SK-N-SH (cell line): Measurements from ENCODE around the gene NRGN. TPM values are rescaled to one million over a fixed set of nuclear protein-coding genes. Genes with fewer than 3 reads are reported as not detected.

Source experiments
- CTCF ChIA-PET: fragments of 300-600, 350-600 bp; formaldehyde crosslinking; extraction: SDS; loops from one replicate; lab custom pipeline; 2021; lab: Yijun Ruan, JAX
- POLR2A ChIA-PET: fragments of 350-600 bp; sonication (Branson Sonifier 250); formaldehyde crosslinking; extraction: SDS; loops from one replicate; lab custom pipeline; 2020; ENCODE audit warnings: antibody characterized with exemption, inconsistent platforms; lab: Yijun Ruan, JAX
- DNase-seq: peaks from one replicate; pipeline ENCODE4 v3.0.0; 2012
- H2AFZ ChIP-seq: fragments of 200-600 bp; sonication (generic); 2 replicates; pipeline ENCODE4 v1.8.1; 2016; ENCODE audit warnings: antibody characterized with exemption, mild to moderate bottlenecking, low read depth
- H3F3A ChIP-seq: fragments of 200-600 bp; sonication (generic); replicated peaks from 2 replicates; pipeline ENCODE3; 2016; ENCODE audit warnings: antibody characterized with exemption, mild to moderate bottlenecking; ENCODE audit not compliant: insufficient read depth
- H3K27ac ChIP-seq, 2 experiments: fragments of 200-500 bp in 1 of 2; fragments of 200-600 bp in 1 of 2; sonication (Bioruptor generic) in 1 of 2; sonication (generic), shearing (Covaris generic) in 1 of 2; 2 replicates each; pipeline versions ENCODE4 v1.5.1 to v1.6.1; 2014 to 2016; ENCODE audit warnings: low read depth in 2 of 2, inconsistent platforms in 1 of 2, low read length in 1 of 2, mild to moderate bottlenecking in 1 of 2, mixed read lengths in 1 of 2
- H3K27me3 ChIP-seq: fragments of 200-600 bp; sonication (generic), shearing (Covaris generic); 2 replicates; pipeline ENCODE4 v1.6.1; 2016; ENCODE audit warnings: mixed run types; ENCODE audit not compliant: insufficient read depth
- H3K36me3 ChIP-seq, 2 experiments: fragments of 200-500 bp in 1 of 2; fragments of 200-600 bp in 1 of 2; sonication (Bioruptor generic) in 1 of 2; sonication (generic) in 1 of 2; replicated peaks in 1 of 2; 2 replicates each; pipeline versions ENCODE3 to v1.5.1; 2014 to 2016; ENCODE audit warnings: low read length in 1 of 2, mild to moderate bottlenecking in 1 of 2; ENCODE audit not compliant: insufficient read depth in 2 of 2, control insufficient read depth in 1 of 2
- H3K4me1 ChIP-seq, 2 experiments: fragments of 200-500 bp in 1 of 2; fragments of 200-600 bp in 1 of 2; sonication (Bioruptor generic) in 1 of 2; sonication (generic), shearing (Covaris generic) in 1 of 2; 2 replicates each; pipeline versions ENCODE4 v1.5.1 to v1.6.1; 2014 to 2016; ENCODE audit warnings: low read depth in 1 of 2, low read length in 1 of 2, mixed run types in 1 of 2; ENCODE audit not compliant: insufficient read depth in 2 of 2, control insufficient read depth in 1 of 2
- H3K4me2 ChIP-seq: fragments of 200-600 bp; sonication (generic), shearing (Covaris generic); 2 replicates; pipeline ENCODE4 v1.6.1; 2017; ENCODE audit warnings: mixed run types
- H3K4me3 ChIP-seq, 2 experiments: fragments of 200-500 bp in 1 of 2; fragments of 200-600 bp in 1 of 2; sonication (Bioruptor generic) in 1 of 2; sonication (generic), shearing (Covaris generic) in 1 of 2; 2 replicates each; pipeline versions ENCODE4 v1.5.1 to v1.8.1; 2014 to 2016; ENCODE audit warnings: low read depth in 2 of 2, inconsistent platforms in 1 of 2, low read length in 1 of 2, mild to moderate bottlenecking in 1 of 2, mixed read lengths in 1 of 2, moderate library complexity in 1 of 2
- H3K79me2 ChIP-seq: fragments of 200-600 bp; sonication (generic); 2 replicates; pipeline ENCODE4 v1.8.1; 2017; ENCODE audit warnings: mild to moderate bottlenecking; ENCODE audit not compliant: insufficient read depth
- H3K9ac ChIP-seq: fragments of 200-600 bp; sonication (generic); 2 replicates; pipeline ENCODE4 v1.6.1; 2017; ENCODE audit warnings: mixed run types
- H3K9me2 ChIP-seq: fragments of 200-600 bp; sonication (generic); 2 replicates; pipeline ENCODE4 v1.6.1; 2017; ENCODE audit warnings: mixed run types
- H3K9me3 ChIP-seq: fragments of 200-600 bp; sonication (generic); 2 replicates; pipeline ENCODE4 v1.6.1; 2017; ENCODE audit warnings: mixed run types, mild to moderate bottlenecking, moderate library complexity
- H4K20me1 ChIP-seq: fragments of 200-600 bp; sonication (generic); 2 replicates; pipeline ENCODE4 v1.6.1; 2017; ENCODE audit warnings: mild to moderate bottlenecking, mixed run types; ENCODE audit not compliant: insufficient read depth
- ELF1 ChIP-seq: IDR thresholded peaks from 2 replicates; pipeline ENCODE4 v1.4.0; 2012
- EZH2phosphoT487 ChIP-seq: fragments of 200-600 bp; sonication (generic); IDR thresholded peaks from 2 replicates; pipeline ENCODE4 v1.6.1; 2017; ENCODE audit warnings: low read depth, mixed run types, mild to moderate bottlenecking, antibody characterized with exemption, moderate library complexity, borderline replicate concordance
- FOXJ3 ChIP-seq: sonication (generic); formaldehyde crosslinking; IDR thresholded peaks from 2 replicates; pipeline ENCODE4 v1.5.1; 2020; ENCODE audit warnings: mild to moderate bottlenecking, missing genetic modification reagents
- GATA2 ChIP-seq: sonication (generic); formaldehyde crosslinking; IDR thresholded peaks from 2 replicates; pipeline ENCODE4 v1.5.0; 2020; ENCODE audit warnings: mild to moderate bottlenecking, missing genetic modification reagents
- POLR2AphosphoS5 ChIP-seq: IDR thresholded peaks from 2 replicates; pipeline ENCODE4 v1.6.1; 2012; ENCODE audit warnings: low read depth, low read length
- RAD21 ChIP-seq: IDR thresholded peaks from 2 replicates; pipeline ENCODE4 v1.6.1; 2012; ENCODE audit warnings: mild to moderate bottlenecking, low read length
- RFX5 ChIP-seq: IDR thresholded peaks from 2 replicates; pipeline ENCODE4 v1.6.1; 2012; ENCODE audit warnings: mild to moderate bottlenecking, improper control_type of control experiment, low read length
- TEAD4 ChIP-seq: IDR thresholded peaks from 2 replicates; pipeline ENCODE4 v1.4.0; 2012; ENCODE audit warnings: mild to moderate bottlenecking, borderline replicate concordance; ENCODE audit not compliant: insufficient read depth
- WGBS: methylation state at CpG from one replicate; pipeline ENCODE4 v1.1.6; 2017; ENCODE audit warnings: low lambda C conversion rate; 5-methylcytosine and 5-hydroxymethylcytosine counted together
- polyA plus RNA-seq, 3 experiments: library from polyadenylated mRNA; depleted of rRNA; stranded (reverse); fragments of >200 nt; gene quantifications; 2 replicates each; pipeline ENCODE4 v1.2.3, GENCODE V29; 2012
- TF ChIP-seq, protein P1 (sequence below): IDR thresholded peaks from 2 replicates; pipeline ENCODE4 v1.6.1; 2012; ENCODE audit warnings: mild to moderate bottlenecking, low read depth, low read length, moderate library complexity
- TF ChIP-seq, protein P2 (sequence below): IDR thresholded peaks from 2 replicates; pipeline ENCODE4 v1.4.0; 2012; ENCODE audit warnings: low read depth
- TF ChIP-seq, protein P3 (sequence below): fragments of 200-600 bp; sonication (generic); IDR thresholded peaks from 2 replicates; pipeline ENCODE4 v1.6.1; 2017; ENCODE audit warnings: antibody characterized with exemption, mild to moderate bottlenecking, moderate library complexity
- TF ChIP-seq, protein P4 (sequence below): IDR thresholded peaks from 2 replicates; pipeline ENCODE4 v1.4.0; 2012; ENCODE audit warnings: low read depth, borderline replicate concordance

Gene NRGN
- polyA plus RNA-seq, 1 of the 3 experiments (the other 2 are of a cell fraction): 6.8 TPM

DNA sequence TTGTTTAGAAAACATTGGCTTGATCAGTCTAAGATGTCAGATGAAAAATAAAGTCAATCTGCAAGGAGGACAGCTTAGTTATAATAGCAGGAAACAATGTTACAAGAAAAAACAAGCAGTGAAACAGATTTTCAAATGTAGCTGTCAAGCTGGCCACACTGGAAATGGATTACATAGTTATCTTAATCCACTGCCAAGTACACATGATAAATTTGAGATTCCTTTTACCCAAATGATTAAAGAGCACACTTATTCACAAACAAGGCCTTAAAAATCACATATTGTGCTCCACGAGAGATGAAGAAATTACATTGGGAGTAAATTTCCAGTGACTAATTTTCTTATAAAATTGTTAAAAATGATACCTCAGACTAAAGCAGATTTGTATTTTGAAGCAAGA lies 39.8 kb downstream of the NRGN start:
- Histone ChIP-seq H3K4me2 (no peak overlapping the region), H3K79me2 (peaks cover 62% of the 10 kb centered on the region), H3K4me1 (peaks cover 0 to 2% of the 10 kb centered on the region in 2 experiments; a peak in 1 of 4 replicates), H3F3A (no peaks in the 10 kb centered on the region), H4K20me1 (no peaks in the 10 kb centered on the region), H3K9me2 (no peaks in the 10 kb centered on the region), H3K36me3 (peaks cover 5 to 7% of the 10 kb centered on the region in 2 experiments), H3K4me3 (no peak overlapping the region), H3K9ac (no peak overlapping the region), H3K27ac (no peak overlapping the region), H2AFZ (no peak overlapping the region), H3K9me3 (no peaks in the 10 kb centered on the region), H3K27me3 (no peaks in the 10 kb centered on the region)
- CTCF ChIA-PET: interaction anchor here (1.0 to 9.9 kb wide), 5 partner anchors 10 to 111 kb away, joined by 3 to 60 read pairs (median 11); partner anchors contain the start of gene ESAM
- WGBS: 93% methylated on average over 1 of the region's 1 CpG
- TF ChIP-seq POLR2AphosphoS5: no peak
- DNase-seq: no peak
- POLR2A ChIA-PET: interaction anchor here (1.1 kb wide), 1 partner anchor 21 kb away, joined by 4 read pairs; the partner anchor contains the start of gene MSANTD2

GRCh38 chr11:124783002-124783401 lies 43.3 kb downstream of the NRGN start:
- Histone ChIP-seq H3K4me2 (no peak overlapping the region), H3K9ac (no peak overlapping the region), H3K79me2 (peaks cover 69% of the 10 kb centered on the region), H4K20me1 (peaks cover 13% of the 10 kb centered on the region; the same call in 1 of the 2 replicates), H3K9me2 (no peaks in the 10 kb centered on the region), H3K27me3 (no peaks in the 10 kb centered on the region), H2AFZ (no peak overlapping the region), H3K27ac (no peak overlapping the region), H3K36me3 (peaks cover 2% of the 10 kb centered on the region in 2 experiments), H3F3A (no peaks in the 10 kb centered on the region), H3K9me3 (no peaks in the 10 kb centered on the region), H3K4me1 (peaks cover 0 to 2% of the 10 kb centered on the region in 2 experiments; a peak in 1 of 4 replicates), H3K4me3 (no peak overlapping the region)
- POLR2A ChIA-PET: no interaction called here
- 98% methylated on average over 4 of the region's 4 CpGs for WGBS
- DNase-seq: no peak
- TF ChIP-seq FOXJ3 (CRISPR knock-in tag): no peak
- TF ChIP-seq, protein P1, sequence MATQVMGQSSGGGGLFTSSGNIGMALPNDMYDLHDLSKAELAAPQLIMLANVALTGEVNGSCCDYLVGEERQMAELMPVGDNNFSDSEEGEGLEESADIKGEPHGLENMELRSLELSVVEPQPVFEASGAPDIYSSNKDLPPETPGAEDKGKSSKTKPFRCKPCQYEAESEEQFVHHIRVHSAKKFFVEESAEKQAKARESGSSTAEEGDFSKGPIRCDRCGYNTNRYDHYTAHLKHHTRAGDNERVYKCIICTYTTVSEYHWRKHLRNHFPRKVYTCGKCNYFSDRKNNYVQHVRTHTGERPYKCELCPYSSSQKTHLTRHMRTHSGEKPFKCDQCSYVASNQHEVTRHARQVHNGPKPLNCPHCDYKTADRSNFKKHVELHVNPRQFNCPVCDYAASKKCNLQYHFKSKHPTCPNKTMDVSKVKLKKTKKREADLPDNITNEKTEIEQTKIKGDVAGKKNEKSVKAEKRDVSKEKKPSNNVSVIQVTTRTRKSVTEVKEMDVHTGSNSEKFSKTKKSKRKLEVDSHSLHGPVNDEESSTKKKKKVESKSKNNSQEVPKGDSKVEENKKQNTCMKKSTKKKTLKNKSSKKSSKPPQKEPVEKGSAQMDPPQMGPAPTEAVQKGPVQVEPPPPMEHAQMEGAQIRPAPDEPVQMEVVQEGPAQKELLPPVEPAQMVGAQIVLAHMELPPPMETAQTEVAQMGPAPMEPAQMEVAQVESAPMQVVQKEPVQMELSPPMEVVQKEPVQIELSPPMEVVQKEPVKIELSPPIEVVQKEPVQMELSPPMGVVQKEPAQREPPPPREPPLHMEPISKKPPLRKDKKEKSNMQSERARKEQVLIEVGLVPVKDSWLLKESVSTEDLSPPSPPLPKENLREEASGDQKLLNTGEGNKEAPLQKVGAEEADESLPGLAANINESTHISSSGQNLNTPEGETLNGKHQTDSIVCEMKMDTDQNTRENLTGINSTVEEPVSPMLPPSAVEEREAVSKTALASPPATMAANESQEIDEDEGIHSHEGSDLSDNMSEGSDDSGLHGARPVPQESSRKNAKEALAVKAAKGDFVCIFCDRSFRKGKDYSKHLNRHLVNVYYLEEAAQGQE: peak; percentile 58; the same call in 1 of the 2 replicates
- CTCF ChIA-PET: interaction anchor here (0.9 to 2.0 kb wide), 7 partner anchors 11 to 139 kb away, joined by 3 to 17 read pairs (median 3); partner anchors contain the start of genes ESAM and MSANTD2

- peaks cover 20% of the 10 kb centered on the region for H4K20me1 ChIP-seq
Observed at GRCh38 chr11:124784051-124784450, 44.3 kb downstream of the NRGN start.

More at GRCh38 chr11:124784051-124784450, 44.3 kb downstream of the NRGN start:
- POLR2A ChIA-PET: interaction anchor here (1.4 kb wide), 1 partner anchor 92 kb away, joined by 3 read pairs; no protein-coding TSS in a partner anchor
- TF ChIP-seq, protein P2, sequence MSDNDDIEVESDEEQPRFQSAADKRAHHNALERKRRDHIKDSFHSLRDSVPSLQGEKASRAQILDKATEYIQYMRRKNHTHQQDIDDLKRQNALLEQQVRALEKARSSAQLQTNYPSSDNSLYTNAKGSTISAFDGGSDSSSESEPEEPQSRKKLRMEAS: no peak
- TF ChIP-seq RAD21 (no peak), EZH2phosphoT487 (no peak), POLR2AphosphoS5 (no peak), RFX5 (no peak), ELF1 (no peak), GATA2 (CRISPR knock-in tag) (no peak), TEAD4 (no peak)
- TF ChIP-seq, protein P3, sequence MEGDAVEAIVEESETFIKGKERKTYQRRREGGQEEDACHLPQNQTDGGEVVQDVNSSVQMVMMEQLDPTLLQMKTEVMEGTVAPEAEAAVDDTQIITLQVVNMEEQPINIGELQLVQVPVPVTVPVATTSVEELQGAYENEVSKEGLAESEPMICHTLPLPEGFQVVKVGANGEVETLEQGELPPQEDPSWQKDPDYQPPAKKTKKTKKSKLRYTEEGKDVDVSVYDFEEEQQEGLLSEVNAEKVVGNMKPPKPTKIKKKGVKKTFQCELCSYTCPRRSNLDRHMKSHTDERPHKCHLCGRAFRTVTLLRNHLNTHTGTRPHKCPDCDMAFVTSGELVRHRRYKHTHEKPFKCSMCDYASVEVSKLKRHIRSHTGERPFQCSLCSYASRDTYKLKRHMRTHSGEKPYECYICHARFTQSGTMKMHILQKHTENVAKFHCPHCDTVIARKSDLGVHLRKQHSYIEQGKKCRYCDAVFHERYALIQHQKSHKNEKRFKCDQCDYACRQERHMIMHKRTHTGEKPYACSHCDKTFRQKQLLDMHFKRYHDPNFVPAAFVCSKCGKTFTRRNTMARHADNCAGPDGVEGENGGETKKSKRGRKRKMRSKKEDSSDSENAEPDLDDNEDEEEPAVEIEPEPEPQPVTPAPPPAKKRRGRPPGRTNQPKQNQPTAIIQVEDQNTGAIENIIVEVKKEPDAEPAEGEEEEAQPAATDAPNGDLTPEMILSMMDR: no peak
- TF ChIP-seq, protein P4, sequence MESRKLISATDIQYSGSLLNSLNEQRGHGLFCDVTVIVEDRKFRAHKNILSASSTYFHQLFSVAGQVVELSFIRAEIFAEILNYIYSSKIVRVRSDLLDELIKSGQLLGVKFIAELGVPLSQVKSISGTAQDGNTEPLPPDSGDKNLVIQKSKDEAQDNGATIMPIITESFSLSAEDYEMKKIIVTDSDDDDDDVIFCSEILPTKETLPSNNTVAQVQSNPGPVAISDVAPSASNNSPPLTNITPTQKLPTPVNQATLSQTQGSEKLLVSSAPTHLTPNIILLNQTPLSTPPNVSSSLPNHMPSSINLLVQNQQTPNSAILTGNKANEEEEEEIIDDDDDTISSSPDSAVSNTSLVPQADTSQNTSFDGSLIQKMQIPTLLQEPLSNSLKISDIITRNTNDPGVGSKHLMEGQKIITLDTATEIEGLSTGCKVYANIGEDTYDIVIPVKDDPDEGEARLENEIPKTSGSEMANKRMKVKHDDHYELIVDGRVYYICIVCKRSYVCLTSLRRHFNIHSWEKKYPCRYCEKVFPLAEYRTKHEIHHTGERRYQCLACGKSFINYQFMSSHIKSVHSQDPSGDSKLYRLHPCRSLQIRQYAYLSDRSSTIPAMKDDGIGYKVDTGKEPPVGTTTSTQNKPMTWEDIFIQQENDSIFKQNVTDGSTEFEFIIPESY: no peak
- TF ChIP-seq, all 33 proteins: peak for 0
- no peaks in the 10 kb centered on the region for H3K36me3 ChIP-seq
- no peaks in the 10 kb centered on the region for H3K9me3 ChIP-seq
- no peak overlapping the region; a peak in 1 of 4 replicates for H3K27ac ChIP-seq
- H2AFZ ChIP-seq: no peak overlapping the region
- peaks cover 72% of the 10 kb centered on the region for H3K79me2 ChIP-seq
- no peaks in the 10 kb centered on the region for H3F3A ChIP-seq
- H3K9me2 ChIP-seq: no peaks in the 10 kb centered on the region
- H3K9ac ChIP-seq: no peak overlapping the region
- H3K4me3 ChIP-seq: no peak overlapping the region
- no peak for DNase-seq
- no peaks in the 10 kb centered on the region for H3K27me3 ChIP-seq
- WGBS: 96% methylated on average over 2 of the region's 2 CpGs
- H3K4me1 ChIP-seq: peaks cover 0 to 2% of the 10 kb centered on the region in 2 experiments; a peak in 2 of 4 replicates
- H3K4me2 ChIP-seq: no peak overlapping the region
- CTCF ChIA-PET: interaction anchor here (1.8 to 2.1 kb wide), 3 partner anchors 10 to 21 kb away, joined by 3 to 17 read pairs (median 11); partner anchors contain the start of gene ESAM
